Stimulated activated CD4-positive, alpha-beta T cell treated with anti-CD3 and anti-CD28 coated beads, Interleukin-2, amount 100 ng/mL, for 4 hours (primary cell): Measurements from ENCODE around the gene CLIP3.
"Not testable (repeated sequence)": the region's sequence is repeated elsewhere in the genome, so short reads cannot be mapped to it uniquely, and the experiment has no call there.

ENCODE experiments used
- DNase-seq: peaks from one replicate; pipeline ENCODE4 v3.0.0-alpha.2; 2020; ENCODE audit warnings: low read depth

The CLIP3 gene

DNA sequence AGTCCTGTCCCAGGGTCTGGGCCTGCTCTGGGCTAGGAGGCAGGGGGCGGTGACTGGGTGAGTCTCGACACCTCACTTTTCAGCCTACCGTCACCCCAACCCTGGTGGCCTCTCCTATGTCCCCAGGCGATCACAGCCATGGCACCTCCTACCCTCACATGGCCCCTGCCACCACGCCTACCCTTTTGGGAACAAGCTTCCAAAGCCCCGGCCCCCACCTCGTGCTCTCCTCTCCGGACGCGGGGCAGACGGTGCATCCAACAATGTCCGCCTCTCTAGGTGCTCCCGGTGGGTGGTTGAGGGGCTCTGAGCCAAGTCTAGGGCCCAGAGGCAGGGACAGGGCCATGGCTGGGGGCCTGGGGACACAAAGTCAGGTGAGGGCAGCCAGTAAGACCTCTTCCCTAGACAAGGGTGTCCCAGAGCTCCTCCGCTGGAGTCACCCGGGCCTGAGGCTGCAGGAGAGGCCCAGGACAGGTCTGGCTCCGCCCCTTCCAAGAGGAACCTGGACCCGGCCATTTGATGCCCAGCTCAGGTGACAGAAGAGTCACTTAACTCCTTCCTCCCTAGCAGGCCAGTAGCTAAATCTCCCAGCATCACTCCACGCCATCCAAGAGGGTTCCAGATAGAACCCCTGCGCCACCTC, 24.2 kb downstream of the CLIP3 start, which contains the start of gene SYNE4:
Gene SYNE4, minus strand, starts transcription at position 478 of the 643 bp plus-strand sequence. Its CDS starts 132 bp downstream, at position 346.
- no peak for DNase-seq

DNA sequence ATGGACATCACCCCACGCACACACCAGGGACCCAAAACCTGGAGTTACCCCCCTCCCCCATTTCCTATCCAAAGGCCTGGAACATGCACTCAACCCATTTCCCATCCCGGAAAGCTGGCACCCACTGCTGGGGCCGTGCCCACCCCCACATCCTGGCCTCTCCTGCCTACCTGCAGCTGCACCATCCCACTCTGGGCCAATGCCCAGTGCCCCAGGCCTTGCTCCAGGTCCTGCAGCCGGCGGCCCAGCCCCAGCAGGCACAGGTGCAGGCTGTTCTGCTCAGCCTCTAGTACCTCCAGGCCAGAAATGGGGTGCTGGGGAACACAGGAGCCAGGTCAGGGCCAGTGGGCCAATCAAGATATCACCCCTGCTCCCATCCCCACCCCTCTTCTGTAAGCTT, 25.7 kb downstream of the CLIP3 start:
- no peak for DNase-seq

DNA sequence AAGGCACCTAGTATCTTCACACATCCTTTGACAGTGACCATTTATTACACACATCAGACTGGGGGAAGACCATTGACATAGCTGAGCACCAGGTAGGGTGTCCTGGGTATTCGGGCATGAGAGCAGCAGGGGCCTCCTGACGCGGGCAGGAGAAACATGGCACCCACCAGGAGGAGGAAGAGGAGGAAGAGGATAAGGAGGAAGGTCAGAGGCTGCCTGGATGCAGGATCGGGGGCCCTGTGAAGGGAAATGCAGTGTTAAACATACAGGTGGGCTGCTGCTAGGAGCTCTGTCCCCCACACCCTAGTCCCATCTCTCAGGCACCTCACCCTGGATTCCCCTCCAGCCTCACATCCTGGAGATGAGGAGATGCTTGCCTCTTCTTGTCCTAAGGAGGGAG, 29.4 kb downstream of the CLIP3 start:
- DNase-seq: no peak

DNA sequence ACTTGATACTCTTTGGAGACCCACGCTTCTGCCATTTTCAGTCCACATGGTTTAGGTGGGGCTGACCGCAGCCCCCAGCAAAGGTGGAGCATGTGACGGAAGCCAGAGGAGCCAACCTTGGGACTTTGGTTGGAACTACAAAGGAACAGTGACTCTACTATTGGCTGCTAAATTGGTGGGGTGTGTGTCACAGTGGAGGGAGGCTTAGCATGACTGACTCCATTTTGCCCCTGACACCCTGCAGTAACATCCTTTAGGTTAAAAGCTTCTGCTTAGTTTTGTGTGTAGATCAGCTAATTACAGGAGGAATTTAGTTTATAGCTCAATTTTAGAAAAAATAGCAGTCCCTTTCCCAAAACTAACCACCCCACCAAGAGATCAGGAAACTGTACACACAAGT, 31.1 kb downstream of the CLIP3 start:
- no peak for DNase-seq

DNA sequence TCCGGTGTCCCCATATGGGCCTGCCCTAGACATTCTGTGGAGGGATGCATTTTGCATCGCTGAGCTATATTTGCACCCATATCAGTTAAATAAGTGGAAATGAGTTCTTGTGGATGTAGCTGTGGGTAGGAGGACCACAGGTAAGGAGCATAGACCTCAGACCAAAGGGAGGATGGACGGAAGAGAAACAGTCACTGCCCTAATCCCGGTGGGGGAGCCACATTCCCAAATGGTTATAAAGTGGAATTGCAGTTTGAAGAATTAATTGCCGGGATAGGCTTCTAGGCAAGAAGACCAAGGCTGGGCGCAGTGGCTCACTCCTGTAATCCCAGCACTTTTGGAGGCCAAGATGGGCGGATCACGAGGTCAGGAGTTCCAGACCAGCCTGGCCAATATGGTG, 35.9 kb downstream of the CLIP3 start:
- DNase-seq: no peak

DNA sequence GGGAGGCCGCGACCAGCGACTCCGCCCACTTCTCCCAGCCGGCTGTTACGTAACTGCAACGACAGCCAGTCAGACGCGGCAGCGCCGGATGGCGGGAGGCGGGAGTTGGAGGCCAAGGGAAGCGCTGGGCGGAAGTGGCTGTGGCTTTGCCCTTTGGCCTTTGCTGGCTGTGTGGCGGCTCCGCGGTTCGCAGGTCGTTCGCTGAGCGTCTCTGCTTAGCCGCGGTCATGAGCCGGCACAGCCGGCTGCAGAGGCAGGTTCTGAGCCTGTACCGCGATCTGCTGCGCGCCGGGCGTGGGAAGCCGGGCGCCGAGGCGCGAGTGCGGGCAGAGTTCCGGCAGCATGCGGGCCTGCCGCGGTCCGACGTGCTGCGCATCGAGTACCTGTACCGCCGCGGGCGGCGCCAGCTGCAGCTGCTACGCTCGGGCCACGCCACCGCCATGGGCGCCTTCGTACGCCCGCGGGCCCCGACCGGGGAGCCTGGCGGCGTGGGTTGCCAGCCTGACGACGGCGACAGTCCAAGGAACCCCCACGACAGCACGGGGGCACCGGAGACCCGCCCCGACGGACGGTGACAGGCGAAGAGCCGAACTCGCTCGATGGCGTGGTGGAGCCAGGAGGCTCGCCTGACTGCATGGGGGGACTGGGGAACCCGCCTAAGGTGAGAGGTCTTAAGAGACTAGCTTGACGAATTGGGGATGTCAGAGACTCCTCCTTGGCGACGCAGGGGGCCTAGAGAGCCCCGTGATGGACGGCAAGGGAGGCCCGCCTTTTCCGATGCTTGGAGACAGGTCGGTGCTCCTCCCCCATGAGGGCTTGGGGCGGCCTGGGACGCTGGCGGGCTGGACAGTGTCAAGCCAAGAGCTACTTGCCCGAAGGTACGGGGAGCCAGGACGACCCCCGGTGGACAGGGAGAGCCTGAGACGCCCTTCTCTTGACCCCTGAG, 37.4 kb downstream of the CLIP3 start, which contains the start of gene SDHAF1:
Gene SDHAF1, plus strand, starts transcription at position 141 of the 946 bp plus-strand sequence. Its CDS starts 87 bp downstream, at position 228.
- DNase-seq: peak; percentile 90

DNA sequence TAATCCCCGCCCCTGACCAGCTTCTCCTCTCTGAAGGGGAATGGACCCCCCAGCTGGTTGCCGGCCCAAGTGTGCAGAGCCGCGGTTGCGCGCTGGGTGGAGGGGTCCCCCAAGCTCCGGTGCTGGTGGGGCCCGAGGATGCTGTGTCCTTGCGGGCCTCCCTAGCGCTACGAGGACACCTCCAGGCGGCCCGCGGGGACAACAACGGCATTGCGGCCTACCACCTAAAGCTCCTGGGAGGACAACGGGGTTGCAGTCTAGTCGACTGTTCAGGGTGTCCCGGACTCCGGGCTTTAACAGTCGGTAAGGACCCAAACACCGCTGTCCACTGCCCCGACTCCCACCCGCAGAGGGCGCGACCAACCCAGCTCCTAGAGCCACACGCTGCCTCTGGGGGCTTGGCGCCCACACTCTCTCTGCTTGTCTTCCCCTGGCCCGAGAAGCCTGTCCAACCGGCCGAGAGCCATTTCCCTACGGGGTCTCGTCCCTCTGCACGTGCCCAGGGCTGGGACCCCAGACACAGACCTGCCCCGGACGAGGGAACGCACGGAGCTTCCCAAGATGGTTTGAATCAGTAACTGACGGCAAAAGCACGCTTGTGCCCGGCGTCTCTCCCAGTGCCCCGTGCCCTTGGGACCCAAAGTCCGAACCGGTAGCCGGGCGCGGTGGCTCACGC, 38.6 kb downstream of the CLIP3 start:
- no peak for DNase-seq

DNA sequence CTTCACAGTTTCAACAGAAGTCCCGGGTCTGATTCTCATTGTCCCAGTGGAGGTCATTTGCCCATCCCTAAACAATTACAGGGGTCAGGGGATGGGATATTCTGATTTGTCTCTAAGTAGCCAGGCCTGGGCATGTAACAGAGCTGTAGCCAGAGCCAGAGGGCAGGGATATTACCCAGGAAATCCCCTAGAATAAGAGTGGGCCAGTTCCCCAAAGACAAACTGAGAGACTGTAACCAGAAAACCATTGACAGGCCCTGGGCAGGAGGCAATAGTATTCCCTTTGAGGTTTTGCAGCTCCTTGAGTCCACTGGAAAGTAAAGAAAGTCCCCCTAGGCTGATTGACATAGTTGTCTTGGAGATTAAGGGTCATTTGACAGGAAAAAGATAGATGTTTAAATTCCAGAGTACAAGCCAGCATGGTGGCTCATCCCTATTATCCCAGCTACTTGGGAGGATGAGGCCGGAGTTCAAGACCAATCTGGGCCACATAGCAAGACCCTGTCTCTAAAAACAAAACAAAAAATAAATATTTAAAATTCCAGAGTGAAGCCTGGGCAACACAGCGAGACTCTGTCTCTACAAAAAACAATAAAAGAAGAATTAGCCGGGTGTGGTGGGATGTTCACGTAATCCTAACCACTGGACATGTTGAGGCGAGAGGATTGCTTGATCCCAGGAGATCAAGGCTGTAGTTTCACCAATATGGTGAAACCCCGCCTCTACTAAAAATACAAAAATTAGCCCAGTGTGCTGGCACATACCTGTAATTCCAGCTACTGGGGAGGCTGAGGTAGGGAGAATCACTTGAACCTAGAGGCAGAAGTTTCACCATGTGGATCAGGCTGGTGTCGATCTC, 39.5 kb downstream of the CLIP3 start:
- DNase-seq: no peak

DNA sequence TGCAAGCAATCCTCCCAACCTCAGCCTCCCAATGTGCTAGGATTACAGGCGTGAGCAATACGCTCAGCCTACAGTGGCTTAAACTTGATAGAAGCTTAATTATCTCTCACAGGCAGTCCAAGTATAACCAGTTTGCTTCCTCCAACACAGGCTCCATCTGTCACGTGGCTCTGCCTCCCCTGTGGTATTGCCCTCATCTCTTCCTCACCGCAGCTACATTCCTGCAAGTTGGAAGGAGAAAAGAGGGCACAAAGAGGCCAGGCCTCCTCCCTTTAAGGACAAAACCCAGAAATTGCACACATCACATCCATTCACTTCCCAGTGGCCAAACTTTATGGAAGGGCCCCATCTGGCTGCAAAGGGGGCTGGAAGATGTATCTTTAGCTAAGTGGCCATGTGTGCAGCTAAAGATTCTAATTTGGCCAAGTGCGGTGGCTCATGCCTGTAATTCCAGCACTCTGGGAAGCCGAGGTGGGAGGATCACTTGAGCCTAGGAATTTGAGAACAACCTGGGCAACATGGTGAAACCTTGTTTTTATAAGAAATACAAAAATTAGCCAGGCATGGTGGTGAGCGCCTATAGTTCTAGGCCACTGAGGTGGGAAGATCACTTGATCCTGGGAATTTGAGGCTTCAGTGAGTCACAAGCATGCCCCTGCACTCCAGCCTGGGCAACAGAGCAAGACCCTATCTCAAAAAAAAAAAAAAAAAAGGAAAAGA, 40.8 kb downstream of the CLIP3 start:
- no peak for DNase-seq

DNA sequence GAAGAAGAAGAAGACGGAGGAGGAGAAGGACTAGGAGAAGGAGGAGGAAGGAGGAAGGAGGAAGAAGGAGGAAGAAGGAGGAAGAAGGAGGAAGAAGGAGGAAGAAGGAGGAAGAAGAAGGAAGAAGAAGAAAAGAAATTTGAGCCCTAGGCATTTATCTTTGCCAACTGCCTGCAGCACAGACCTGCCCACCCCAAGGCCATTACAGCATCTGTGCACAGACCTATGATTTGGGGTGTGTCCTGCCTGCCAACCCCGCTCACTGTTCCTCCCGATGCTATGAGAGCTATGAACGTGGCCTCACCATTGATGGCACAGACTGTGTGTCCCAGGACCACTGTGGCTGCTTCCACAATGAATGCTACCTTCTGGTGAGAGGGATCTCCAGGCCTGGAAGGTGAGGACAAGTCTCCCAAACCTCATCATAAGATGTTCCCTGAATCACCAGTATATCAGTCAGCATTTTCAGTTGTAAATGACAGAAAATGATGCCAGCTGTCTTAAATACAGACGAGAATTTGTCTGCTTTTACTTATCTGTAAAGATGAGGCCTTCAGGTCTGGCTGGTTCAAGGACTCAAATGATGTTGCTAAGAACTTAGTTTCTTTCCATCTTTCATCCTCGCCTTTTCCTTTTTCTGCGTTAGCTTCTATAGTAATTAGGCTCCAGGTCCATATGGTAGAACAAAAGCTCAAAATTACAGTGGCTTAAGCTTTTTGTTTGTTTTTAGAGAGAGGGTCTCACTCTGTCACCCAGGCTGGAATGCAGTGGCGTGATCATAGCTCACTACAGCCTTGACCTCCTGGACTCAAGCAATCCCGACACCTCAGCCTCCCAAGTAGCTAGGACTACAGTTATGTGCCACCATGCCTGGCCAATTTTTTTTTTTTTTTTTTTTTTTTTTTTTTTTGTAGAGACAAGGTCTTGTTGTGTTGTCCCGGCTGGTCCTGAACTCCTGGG, 41.6 kb downstream of the CLIP3 start:
- no peak for DNase-seq

DNA sequence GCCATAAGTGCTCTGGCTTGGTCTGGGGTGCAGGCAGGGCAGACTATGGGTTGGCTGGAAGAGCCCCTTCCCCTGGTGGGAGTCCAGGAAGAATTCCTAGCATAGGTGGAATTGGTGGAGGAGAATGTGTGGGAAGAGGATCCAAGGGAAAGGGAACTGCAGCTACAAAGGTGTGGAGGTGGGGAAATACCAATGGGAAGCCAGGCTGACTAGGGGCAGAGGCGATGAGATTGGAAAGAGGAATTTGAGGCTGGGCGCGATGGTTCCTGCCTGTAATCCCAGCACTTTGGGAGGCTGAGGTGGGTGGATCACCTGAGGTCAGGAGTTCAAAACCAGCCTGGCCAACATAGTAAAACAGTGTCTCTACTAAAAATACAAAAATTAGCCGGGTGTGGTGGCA, 42.5 kb downstream of the CLIP3 start:
- DNase-seq: no peak

DNA sequence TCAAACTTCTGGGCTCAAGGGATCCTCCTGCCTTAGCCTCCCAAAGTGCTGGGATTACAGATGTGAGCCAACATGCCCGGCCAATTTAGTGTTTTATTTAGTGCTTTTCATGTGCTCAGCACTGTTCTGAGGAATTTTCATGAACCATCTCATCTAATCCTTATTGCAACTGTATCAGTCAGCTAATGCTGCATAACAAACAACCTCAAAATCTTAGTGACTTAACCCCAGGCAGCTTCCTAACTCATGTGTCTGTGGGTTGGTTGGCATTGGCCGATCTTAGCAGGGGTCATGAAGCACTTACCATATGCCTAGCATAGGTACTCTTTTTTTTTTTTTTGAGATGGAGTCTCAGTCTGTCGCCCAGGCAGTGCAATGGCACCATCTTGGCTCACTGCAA, 43.8 kb downstream of the CLIP3 start:
- no peak for DNase-seq

DNA sequence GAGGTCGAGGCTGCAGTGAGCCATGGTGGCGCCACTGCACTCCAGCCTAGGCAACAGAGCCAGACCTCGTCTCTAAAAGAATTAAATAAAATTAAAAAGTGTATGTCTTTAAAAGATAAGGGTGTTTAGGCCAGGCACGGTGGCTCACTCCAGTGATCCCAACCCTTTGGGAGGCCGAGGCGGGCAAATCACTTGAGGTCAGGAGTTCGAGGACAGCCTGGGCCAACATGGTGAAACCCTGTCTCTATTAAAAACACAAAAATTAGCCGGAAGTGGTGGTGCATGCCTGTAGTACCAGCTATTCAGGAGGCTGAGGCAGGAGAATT, 45.1 kb downstream of the CLIP3 start:
- DNase-seq: no peak

DNA sequence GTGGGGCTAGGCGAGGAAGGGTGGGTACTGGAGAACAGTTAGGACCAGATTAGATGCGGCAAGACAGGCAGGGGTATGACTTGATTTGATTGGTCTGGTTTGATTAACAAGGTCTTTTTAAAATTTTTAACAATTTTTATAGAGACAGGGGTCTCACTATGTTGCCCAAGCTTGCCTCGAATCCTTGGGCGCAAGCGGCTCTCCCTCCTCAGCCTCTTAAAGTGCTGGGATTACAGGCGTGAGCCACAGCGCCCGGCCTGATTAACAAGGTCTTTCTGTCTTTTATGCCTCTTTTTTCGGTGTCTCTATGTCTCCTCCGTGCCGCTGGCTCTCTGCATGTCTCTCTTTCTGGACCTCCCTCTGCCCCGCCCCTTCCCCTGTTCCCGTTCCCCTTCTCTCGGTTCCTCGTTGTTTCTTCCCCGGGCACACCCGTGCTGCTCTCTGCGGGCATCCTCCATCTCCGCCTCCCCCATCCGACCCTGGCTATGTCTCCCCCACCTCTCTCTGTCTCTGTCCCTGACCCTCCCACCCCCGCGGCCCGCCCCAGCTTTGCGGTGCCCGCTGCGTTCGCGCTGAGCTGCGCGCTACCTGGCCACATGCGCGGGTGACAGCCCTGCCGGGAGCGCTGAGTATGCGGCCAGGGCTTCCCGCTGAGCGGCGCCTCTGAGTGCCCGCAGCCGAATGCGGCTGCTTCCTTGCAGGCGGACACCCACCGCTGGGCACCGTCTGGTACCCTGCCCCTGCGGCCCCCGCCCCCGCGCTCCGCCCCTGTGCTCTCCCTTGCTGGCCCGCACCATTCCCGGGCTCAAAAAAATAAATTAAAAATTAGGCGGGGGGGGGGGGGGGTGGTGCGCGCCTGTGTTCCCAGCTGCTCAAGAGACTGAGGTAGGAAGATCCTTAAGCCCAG, 45.8 kb downstream of the CLIP3 start:
- DNase-seq: no peak

DNA sequence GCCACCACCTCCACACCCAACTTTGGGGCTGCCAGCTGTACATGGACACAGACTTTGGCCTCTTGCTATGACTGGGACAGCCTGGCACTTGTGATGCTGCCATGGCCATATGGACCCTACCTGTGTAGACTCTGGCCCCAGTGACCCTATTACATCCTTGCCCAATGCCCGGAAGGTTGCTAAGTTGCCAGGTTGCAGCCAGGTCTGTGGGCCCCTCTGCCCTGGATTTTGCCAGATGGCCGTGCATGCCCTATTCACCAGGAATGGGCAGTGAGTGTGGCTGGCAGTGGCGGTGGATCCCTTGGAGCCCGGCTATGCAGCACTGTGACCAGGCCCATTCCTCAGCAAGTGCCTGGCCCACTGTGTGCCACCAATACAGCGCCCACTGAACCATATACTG, 46.6 kb downstream of the CLIP3 start:
- no peak for DNase-seq

DNA sequence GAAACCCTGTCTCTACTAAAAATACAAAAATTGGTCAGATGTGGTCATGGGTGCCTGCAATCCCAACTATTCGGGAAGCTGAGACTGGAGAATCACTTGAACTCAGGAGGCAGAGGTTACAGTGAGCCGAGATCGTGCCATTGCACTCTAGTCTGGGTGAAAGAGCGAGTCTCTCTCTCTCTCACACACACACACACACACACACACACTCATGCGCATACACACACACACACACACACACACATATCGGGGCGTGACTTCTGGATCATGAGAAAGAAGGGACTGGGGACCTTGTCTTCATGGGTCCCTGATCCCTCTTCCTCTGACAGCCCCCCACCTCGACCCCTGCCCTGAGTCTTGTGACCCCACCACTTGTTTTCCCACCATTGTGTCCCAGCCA, 49.5 kb downstream of the CLIP3 start:
- no peak for DNase-seq

DNA sequence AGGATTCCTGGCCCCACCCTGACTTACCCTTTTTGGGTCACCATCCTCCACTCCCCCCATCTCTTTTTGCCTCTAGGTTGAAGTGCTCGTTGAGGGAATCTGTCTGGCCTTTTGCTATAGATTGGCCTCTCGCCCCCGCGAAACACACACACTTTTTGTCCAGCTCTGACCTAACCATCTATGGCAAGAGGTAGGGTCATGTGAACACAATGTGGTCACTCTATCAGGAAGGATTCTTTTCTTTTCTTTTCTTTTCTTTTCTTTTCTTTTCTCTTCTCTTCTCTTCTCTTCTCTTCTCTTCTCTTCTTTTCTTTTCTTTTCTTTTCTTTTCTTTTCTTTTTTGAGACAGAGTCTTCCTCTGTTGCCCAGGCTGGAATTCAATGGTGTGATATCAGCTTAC, 51.7 kb downstream of the CLIP3 start:
- DNase-seq: not testable (repeated sequence)

DNA sequence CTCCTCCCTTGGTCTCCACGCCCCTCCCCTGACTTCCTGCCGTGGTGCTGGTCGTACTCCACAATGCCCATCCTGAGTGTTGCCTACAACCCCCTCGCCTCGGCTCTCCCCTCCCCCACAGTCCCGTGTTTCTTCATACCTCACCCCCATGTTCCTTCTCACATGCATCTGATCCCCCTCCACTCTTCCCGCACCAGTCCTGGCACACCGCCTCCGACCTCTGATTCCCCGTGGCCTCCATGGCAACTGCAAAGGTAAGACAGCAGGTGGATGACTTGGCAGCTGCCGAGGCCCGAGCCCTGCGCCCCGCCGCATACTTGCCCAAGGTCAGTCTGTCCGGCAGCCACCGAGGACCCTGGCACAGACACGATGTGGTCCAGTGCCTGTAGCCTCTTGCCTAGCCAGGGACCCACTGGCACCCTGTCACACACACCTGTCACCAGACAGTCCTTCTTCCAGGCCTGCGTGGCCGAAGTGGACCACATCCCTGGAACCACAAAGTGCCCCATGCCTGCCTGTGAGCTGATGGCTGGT, 53.8 kb downstream of the CLIP3 start:
- DNase-seq: no peak

DNA sequence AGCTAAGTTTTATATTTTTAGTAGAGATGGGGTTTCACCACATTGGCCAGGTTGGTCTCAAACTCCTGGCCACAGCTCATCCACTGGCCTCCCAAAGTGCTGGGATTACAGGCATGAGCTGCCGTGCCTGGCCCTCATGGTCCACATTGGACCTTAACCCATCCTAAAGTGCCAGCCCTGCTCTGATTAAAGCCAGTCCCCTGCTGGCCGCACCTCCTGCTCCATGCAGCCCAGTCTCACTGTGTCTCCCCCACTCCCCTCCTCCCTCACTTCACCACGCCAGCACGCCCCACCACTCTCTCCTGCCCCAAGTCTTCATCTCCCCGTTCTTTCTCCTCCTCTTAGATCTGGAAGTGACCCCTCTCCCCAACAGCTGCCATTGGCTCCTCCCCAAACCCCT, 54.4 kb downstream of the CLIP3 start:
- no peak for DNase-seq
